Left ventricle myocardium inferior (tissue), 1 donor: ENCODE results near the gene CNTNAP2. TPM values are rescaled to one million over a fixed set of nuclear protein-coding genes. Genes with fewer than 3 reads are reported as not detected.

Experiments
- DNase-seq: peaks from one replicate; pipeline ENCODE4 v3.0.0-alpha.2; 2020
- H3K27ac ChIP-seq: fragments of 200-600 bp; replicated peaks from 2 replicates; pipeline ENCODE4 v1.8.0; 2021
- H3K27me3 ChIP-seq: fragments of 200-600 bp; 2 replicates; pipeline ENCODE4 v1.8.0; 2021; ENCODE audit warnings: low read depth
- H3K36me3 ChIP-seq: fragments of 200-600 bp; 2 replicates; pipeline ENCODE4 v1.8.0; 2021
- H3K4me1 ChIP-seq: fragments of 200-600 bp; 2 replicates; pipeline ENCODE4 v1.8.0; 2021
- H3K4me3 ChIP-seq: fragments of 200-600 bp; 2 replicates; pipeline ENCODE4 v1.8.0; 2021; ENCODE audit warnings: mild to moderate bottlenecking, moderate library complexity
- H3K9me3 ChIP-seq: fragments of 200-600 bp; replicated peaks from 2 replicates; pipeline ENCODE4 v1.8.0; 2021
- CTCF ChIP-seq: fragments of 200-600 bp; IDR thresholded peaks from 2 replicates; pipeline ENCODE4 v1.8.0; 2021; ENCODE audit warnings: antibody characterized with exemption, mild to moderate bottlenecking, borderline replicate concordance
- intact Hi-C: fragments of 100-400 bp; cut with micrococcal nuclease; formaldehyde crosslinking; loops from one replicate; pipeline ENCODE4 v1.11.0; 2022
- total RNA-seq: library from RNA; stranded (reverse); fragmentation: NEBNext Ultra II Directional; extraction: Animal tissue kit (Norgen Biotek cat#: 25700); gene quantifications from one replicate; pipeline ENCODE4 v1.2.1, GENCODE V29; 2021
- donor health status: DM: no; HTN: yes; CAD: no; lungs with severe emphysema.

CNTNAP2 gene
- total RNA-seq, 1 donor from 2014 or later = 0.99 TPM

GRCh38 chr7:146126767-146127509 is 10.3 kb downstream of the CNTNAP2 start:
- intact Hi-C loops = no loop called here
- no peak for DNase-seq
- no peak overlapping the region for H3K27ac ChIP-seq
- H3K4me1 ChIP-seq = no peaks in the 10 kb centered on the region
- H3K9me3 ChIP-seq = peaks cover 11% of the 10 kb centered on the region
- H3K4me3 ChIP-seq = no peak overlapping the region
- TF ChIP-seq CTCF = no peak
- no peaks in the 10 kb centered on the region for H3K27me3 ChIP-seq
- H3K36me3 ChIP-seq = no peaks in the 10 kb centered on the region

- H3K4me3 ChIP-seq = no peak overlapping the region
- no peaks in the 10 kb centered on the region for H3K4me1 ChIP-seq
- H3K36me3 ChIP-seq = no peaks in the 10 kb centered on the region
- H3K27ac ChIP-seq = no peak overlapping the region
- TF ChIP-seq CTCF = no peak
- intact Hi-C loops = no loop called here
- peaks cover 7% of the 10 kb centered on the region for H3K9me3 ChIP-seq
- DNase-seq = no peak
- H3K27me3 ChIP-seq = no peaks in the 10 kb centered on the region
Observed at GRCh38 chr7:146129296-146129695, 12.7 kb downstream of the CNTNAP2 start.

- intact Hi-C loops = no loop called here
- no peaks in the 10 kb centered on the region for H3K36me3 ChIP-seq
Observed at GRCh38 chr7:146129997-146130396, 13.4 kb downstream of the CNTNAP2 start.

GRCh38 chr7:146131701-146132100 is 15.1 kb downstream of the CNTNAP2 start:
- Histone ChIP-seq H3K9me3 (peaks cover 7% of the 10 kb centered on the region), H3K4me3 (no peak overlapping the region), H3K36me3 (no peaks in the 10 kb centered on the region), H3K27ac (no peak overlapping the region), H3K27me3 (no peaks in the 10 kb centered on the region), H3K4me1 (no peaks in the 10 kb centered on the region)
- DNase-seq = no peak
- TF ChIP-seq CTCF = no peak
- intact Hi-C loops = no loop called here

More at GRCh38 chr7:146129997-146130396, 13.4 kb downstream of the CNTNAP2 start:
- H3K27ac ChIP-seq = no peak overlapping the region
- TF ChIP-seq CTCF = no peak
- DNase-seq = no peak
- H3K9me3 ChIP-seq = peaks cover 7% of the 10 kb centered on the region
- H3K27me3 ChIP-seq = no peaks in the 10 kb centered on the region
- H3K4me1 ChIP-seq = no peaks in the 10 kb centered on the region
- no peak overlapping the region for H3K4me3 ChIP-seq

GRCh38 chr7:146136357-146136875 is 19.8 kb downstream of the CNTNAP2 start:
- DNase-seq = no peak
- H3K4me3 ChIP-seq = no peak overlapping the region
- no peaks in the 10 kb centered on the region for H3K27me3 ChIP-seq
- peaks cover 7% of the 10 kb centered on the region for H3K9me3 ChIP-seq
- intact Hi-C loops = no loop called here
- no peak for TF ChIP-seq CTCF
- H3K4me1 ChIP-seq = no peaks in the 10 kb centered on the region
- H3K27ac ChIP-seq = no peak overlapping the region
- no peaks in the 10 kb centered on the region for H3K36me3 ChIP-seq
